ENCODE data around the gene PIN1.
"Not testable (repeated sequence)": the region's sequence is repeated elsewhere in the genome, so short reads cannot be mapped to it uniquely, and the experiment has no call there.

The PIN1 gene

DNA sequence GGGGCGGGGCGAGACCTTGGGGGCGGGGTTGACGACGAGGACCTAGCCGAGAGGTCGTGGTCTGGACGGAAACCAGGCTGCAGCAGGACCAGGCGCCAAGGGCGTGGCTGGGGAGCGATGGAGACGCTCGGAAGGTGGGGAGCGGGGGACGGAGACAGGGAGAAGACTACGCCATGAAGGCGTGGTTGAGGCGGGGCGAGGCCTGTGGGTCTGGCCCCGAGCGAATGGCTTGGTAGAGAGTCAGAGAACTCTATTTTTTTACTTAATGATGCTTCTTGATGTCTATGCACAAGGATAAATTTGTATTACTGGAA lies 15.6 kb upstream of the PIN1 start:
- TF ChIP-seq CTCF (IDR thresholded peaks at IDR 0.05; ENCODE audit: low read depth, low read length): no peak

DNA sequence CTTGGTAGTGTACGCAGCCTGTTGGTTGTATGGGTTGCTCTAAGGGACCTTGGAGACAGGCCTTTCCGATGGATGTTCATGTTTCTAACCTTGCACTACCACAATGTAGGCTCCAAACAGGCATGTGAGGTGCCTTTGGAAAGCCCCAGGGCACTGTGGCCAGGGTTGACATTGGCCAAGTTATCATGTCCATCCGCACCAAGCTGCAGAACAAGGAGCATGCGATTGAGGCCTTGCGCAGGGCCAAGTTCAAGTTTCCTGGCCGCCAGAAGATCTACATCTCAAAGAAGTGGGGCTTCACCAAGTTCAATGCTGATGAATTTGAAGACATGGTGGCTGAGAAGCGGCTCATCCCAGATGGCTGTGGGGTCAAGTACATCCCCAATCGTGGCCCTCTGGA lies 15.1 kb upstream of the PIN1 start:
- DNase-seq (ENCODE audit: extremely low read depth, low read depth): not testable (repeated sequence)

More for the DNA sequence above, 15.6 kb upstream of the PIN1 start:
- no peak for DNase-seq (ENCODE audit: extremely low read depth, low read depth)

- TF ChIP-seq CTCF (IDR thresholded peaks at IDR 0.05; ENCODE audit: low read depth, low read length): no peak
- DNase-seq (ENCODE audit: extremely low read depth, low read depth): no peak
Observed at GRCh38 chr19:9823816-9824215, 11.3 kb upstream of the PIN1 start.

DNA sequence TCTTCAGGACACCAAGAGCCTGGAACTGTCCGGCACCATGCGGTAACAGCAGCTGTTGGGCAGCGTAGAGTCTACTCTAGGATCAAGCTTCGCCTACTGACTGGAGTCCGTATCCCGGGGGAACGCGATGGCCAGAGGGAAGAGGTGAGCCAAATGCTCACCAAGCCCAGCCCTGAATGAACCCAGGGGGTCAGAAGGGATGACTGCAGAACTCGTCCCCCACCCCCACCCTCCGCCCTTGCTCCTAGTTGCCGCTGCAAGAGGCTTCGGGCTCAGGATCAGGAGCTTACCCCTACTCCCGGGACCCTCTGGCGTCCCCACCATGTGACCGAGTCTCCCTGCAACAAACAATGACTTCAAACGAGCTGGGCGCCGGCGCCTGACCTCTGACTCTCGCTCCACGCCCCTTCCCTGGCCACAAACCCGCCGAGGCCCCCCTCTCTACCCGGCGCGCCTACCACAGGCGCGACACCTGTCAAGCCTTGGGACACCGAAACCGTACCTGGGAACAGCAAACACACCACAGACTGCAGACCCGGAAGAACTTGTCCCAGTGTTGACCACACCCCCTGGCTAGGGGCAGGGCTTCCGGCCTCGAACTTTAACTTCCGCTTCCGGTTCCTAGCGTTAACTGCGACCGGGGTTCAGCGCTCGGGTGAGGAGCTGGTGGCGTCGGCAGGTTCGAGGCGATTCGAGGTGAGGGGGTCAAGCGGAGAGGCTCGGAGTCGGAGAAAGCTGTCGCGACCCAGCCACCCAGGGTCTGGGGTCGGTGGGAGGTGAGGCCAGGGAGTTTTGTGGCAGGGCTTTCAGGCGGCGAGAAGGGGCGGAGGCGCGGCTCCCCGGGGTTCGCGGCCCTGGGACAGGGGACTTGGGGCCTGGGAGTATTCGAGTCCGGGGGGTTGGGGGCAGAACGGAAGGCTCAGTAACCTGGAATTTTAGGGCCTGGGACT lies 7.6 kb upstream of the PIN1 start, which contains the start of gene UBL5:
Gene UBL5, plus strand, starts transcription at position 630 of the 950 bp plus-strand sequence. CDS start 420 bp downstream, outside the sequence.
- TF ChIP-seq CTCF (IDR thresholded peaks at IDR 0.05; ENCODE audit: low read depth, low read length): no peak
- peak; percentile 40 for DNase-seq (ENCODE audit: extremely low read depth, low read depth)

- no peak for DNase-seq (ENCODE audit: extremely low read depth, low read depth)
- no peak for TF ChIP-seq CTCF (IDR thresholded peaks at IDR 0.05; ENCODE audit: low read depth, low read length)
Observed at GRCh38 chr19:9828551-9829063, 6.5 kb upstream of the PIN1 start.

DNA sequence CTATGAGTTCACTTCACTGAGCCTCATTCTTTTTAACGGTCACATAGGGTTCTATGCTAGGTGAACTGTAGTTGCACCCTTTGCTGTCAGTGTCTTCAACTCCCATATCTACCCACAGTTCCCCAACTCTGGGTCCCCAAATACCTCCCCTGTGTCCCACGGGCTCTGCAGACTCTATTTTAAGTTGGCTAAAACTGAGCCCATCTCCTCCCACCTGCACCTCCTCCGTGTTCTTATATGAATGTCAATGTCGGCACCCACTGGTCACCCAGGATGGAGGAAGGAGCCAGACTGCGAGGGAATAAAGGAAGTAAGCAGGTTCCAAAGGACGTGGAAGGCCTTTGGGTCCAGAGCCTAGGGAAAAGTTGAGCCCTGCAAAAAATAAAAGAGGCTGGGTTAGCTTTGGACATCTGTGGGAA lies 802 bp upstream of the PIN1 start:
- no peak for DNase-seq (ENCODE audit: extremely low read depth, low read depth)
- no peak for TF ChIP-seq CTCF (IDR thresholded peaks at IDR 0.05; ENCODE audit: low read depth, low read length)

DNA sequence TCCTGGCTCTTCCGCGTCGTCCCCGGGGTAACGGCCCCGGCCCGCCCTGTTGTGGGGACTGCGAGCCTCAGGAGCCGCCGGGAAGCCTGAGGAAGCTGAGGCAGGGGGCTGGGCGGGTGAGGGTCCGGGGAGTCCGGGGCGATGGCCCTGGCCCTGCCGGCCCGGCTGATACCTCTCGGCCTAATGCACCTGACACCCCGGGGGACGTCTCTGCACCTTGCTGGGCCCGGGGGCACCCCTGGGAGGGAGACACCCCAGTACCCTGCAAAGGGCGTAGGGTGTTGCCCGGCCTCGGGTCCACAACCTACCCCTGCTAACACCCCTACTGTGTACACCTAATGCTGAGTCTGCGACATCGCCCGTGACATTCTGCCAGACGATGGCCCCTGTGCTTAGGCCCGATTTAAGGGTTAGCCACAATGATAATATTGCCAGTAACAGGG lies 410 bp downstream of the PIN1 start:
- no peak for DNase-seq (ENCODE audit: extremely low read depth, low read depth)
- no peak for TF ChIP-seq CTCF (IDR thresholded peaks at IDR 0.05; ENCODE audit: low read depth, low read length)
